ENCODE measurements around the gene ZNF22. TPM values are rescaled to one million over a fixed set of nuclear protein-coding genes. Genes with fewer than 3 reads are reported as not detected.

The ZNF22 gene
- total and polyA plus RNA-seq, 2 of the 8 experiments (the other 6 are each of a cell fraction or from before 2014, with no cell fraction given), result 18.2 to 45.2 TPM

DNA sequence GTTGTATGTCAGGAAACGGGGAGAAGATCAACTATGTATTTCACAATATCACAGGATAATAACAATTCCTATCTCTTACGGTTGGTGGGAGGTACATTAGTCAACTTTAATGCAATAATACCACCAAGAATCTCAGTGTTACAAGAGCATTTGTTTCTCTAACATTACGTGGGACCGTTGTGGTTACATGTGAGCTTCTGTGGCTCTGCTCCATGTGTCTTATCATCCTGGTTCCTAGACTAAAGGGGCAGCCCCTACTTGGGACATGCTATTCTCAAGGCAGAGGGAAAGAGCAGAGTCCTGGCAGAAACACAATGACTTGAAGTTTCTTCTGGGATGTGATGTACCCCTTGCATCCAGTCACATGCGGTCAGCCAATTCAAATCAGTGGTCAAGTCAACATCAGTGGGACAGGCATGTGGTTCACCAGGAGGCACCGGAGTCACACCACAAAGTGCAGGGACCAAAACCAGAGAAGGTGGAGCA lies 2.5 kb upstream of the ZNF22 start (continued):
- TF ChIP-seq, protein P1, sequence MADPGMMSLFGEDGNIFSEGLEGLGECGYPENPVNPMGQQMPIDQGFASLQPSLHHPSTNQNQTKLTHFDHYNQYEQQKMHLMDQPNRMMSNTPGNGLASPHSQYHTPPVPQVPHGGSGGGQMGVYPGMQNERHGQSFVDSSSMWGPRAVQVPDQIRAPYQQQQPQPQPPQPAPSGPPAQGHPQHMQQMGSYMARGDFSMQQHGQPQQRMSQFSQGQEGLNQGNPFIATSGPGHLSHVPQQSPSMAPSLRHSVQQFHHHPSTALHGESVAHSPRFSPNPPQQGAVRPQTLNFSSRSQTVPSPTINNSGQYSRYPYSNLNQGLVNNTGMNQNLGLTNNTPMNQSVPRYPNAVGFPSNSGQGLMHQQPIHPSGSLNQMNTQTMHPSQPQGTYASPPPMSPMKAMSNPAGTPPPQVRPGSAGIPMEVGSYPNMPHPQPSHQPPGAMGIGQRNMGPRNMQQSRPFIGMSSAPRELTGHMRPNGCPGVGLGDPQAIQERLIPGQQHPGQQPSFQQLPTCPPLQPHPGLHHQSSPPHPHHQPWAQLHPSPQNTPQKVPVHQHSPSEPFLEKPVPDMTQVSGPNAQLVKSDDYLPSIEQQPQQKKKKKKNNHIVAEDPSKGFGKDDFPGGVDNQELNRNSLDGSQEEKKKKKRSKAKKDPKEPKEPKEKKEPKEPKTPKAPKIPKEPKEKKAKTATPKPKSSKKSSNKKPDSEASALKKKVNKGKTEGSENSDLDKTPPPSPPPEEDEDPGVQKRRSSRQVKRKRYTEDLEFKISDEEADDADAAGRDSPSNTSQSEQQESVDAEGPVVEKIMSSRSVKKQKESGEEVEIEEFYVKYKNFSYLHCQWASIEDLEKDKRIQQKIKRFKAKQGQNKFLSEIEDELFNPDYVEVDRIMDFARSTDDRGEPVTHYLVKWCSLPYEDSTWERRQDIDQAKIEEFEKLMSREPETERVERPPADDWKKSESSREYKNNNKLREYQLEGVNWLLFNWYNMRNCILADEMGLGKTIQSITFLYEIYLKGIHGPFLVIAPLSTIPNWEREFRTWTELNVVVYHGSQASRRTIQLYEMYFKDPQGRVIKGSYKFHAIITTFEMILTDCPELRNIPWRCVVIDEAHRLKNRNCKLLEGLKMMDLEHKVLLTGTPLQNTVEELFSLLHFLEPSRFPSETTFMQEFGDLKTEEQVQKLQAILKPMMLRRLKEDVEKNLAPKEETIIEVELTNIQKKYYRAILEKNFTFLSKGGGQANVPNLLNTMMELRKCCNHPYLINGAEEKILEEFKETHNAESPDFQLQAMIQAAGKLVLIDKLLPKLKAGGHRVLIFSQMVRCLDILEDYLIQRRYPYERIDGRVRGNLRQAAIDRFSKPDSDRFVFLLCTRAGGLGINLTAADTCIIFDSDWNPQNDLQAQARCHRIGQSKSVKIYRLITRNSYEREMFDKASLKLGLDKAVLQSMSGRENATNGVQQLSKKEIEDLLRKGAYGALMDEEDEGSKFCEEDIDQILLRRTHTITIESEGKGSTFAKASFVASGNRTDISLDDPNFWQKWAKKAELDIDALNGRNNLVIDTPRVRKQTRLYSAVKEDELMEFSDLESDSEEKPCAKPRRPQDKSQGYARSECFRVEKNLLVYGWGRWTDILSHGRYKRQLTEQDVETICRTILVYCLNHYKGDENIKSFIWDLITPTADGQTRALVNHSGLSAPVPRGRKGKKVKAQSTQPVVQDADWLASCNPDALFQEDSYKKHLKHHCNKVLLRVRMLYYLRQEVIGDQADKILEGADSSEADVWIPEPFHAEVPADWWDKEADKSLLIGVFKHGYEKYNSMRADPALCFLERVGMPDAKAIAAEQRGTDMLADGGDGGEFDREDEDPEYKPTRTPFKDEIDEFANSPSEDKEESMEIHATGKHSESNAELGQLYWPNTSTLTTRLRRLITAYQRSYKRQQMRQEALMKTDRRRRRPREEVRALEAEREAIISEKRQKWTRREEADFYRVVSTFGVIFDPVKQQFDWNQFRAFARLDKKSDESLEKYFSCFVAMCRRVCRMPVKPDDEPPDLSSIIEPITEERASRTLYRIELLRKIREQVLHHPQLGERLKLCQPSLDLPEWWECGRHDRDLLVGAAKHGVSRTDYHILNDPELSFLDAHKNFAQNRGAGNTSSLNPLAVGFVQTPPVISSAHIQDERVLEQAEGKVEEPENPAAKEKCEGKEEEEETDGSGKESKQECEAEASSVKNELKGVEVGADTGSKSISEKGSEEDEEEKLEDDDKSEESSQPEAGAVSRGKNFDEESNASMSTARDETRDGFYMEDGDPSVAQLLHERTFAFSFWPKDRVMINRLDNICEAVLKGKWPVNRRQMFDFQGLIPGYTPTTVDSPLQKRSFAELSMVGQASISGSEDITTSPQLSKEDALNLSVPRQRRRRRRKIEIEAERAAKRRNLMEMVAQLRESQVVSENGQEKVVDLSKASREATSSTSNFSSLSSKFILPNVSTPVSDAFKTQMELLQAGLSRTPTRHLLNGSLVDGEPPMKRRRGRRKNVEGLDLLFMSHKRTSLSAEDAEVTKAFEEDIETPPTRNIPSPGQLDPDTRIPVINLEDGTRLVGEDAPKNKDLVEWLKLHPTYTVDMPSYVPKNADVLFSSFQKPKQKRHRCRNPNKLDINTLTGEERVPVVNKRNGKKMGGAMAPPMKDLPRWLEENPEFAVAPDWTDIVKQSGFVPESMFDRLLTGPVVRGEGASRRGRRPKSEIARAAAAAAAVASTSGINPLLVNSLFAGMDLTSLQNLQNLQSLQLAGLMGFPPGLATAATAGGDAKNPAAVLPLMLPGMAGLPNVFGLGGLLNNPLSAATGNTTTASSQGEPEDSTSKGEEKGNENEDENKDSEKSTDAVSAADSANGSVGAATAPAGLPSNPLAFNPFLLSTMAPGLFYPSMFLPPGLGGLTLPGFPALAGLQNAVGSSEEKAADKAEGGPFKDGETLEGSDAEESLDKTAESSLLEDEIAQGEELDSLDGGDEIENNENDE (IDR thresholded peaks at IDR 0.05; ENCODE audit: insufficient replicate concordance, low read length), result no peak
- no peak for TF ChIP-seq TEAD4 (IDR thresholded peaks at IDR 0.05; ENCODE audit: low read depth, low read length)
- TF ChIP-seq NANOG (IDR thresholded peaks at IDR 0.05; ENCODE audit: insufficient read depth, low read depth, low read length, poor library complexity, severe bottlenecking), result no peak
- no peak for TF ChIP-seq CHD1 (IDR thresholded peaks at IDR 0.05; ENCODE audit: low read depth, low read length)
